ENCODE results near the gene ZNF331. TPM values are rescaled to one million over a fixed set of nuclear protein-coding genes. Genes with fewer than 3 reads are reported as not detected.

Gene ZNF331
- total RNA-seq, 1 experiment from 2014 or later: 57.2 TPM

- peaks cover 16 to 39% (median 23%) of the 10 kb centered on the region in 3 experiments for H3K36me3 Mint-ChIP-seq (ENCODE audit: insufficient read depth in 1 of 3, low read depth in 3 of 3)
- Histone ChIP-seq H2BK120ac (ENCODE audit: low read depth, low read length, poor library complexity, severe bottlenecking) (no peak overlapping the region), H2AFZ (ENCODE audit: low read length) (no peak overlapping the region), H2BK5ac (ENCODE audit: insufficient read length, low read length) (no peak overlapping the region), H3K18ac (ENCODE audit: insufficient read length, low read depth, low read length) (no peak overlapping the region), H3K23ac (ENCODE audit: insufficient read length, low read depth, low read length) (no peak overlapping the region), H3K9ac (ENCODE audit: extremely low read depth, insufficient read length, low read length) (no peak overlapping the region), H3K9me3 (ENCODE audit: control insufficient read depth, low read depth, low read length) (peaks cover 2% of the 10 kb centered on the region), H4K8ac (replicated peaks; ENCODE audit: insufficient read length, low read depth, low read length) (no peak overlapping the region), H2BK20ac (ENCODE audit: low read depth, low read length, poor library complexity, severe bottlenecking) (no peak overlapping the region), H3T11ph (ENCODE audit: low read length) (no peak overlapping the region), H3K27me3 (ENCODE audit: insufficient read depth, low read length) (no peaks in the 10 kb centered on the region), H3K23me2 (ENCODE audit: insufficient read length, low read depth, low read length, poor library complexity, severe bottlenecking) (no peaks in the 10 kb centered on the region), H3K4ac (ENCODE audit: low read depth, low read length) (no peak overlapping the region), H3K56ac (ENCODE audit: insufficient read length, low read depth, low read length) (no peak overlapping the region), H4K91ac (ENCODE audit: insufficient read length, low read depth, low read length) (no peak overlapping the region), H4K20me1 (ENCODE audit: control insufficient read depth, insufficient read depth, insufficient read length) (no peaks in the 10 kb centered on the region), H3K79me2 (ENCODE audit: insufficient read depth, low read length) (no peaks in the 10 kb centered on the region), H3K14ac (ENCODE audit: insufficient read depth, low read length) (no peak overlapping the region), H2BK15ac (ENCODE audit: low read depth, low read length) (no peak overlapping the region), H2BK12ac (ENCODE audit: insufficient read length, low read depth, low read length) (no peak overlapping the region), H3K27ac (ENCODE audit: insufficient read length, low read depth, low read length) (no peak overlapping the region), H2AK5ac (ENCODE audit: insufficient read length, low read length) (no peak overlapping the region), H4K5ac (ENCODE audit: insufficient read length, low read depth, low read length) (no peak overlapping the region), H3K4me1 (ENCODE audit: insufficient read depth, low read length) (no peaks in the 10 kb centered on the region), H3K79me1 (ENCODE audit: insufficient read depth, low read depth, low read length, poor library complexity, severe bottlenecking) (no peaks in the 10 kb centered on the region), H3K4me2 (ENCODE audit: insufficient read depth, insufficient read length, low read length) (no peak overlapping the region)
- H3K27me3 Mint-ChIP-seq (ENCODE audit: low read depth): peaks cover 1% of the 10 kb centered on the region; the same call in 1 of the 2 replicates
- peaks cover 16 to 18% of the 10 kb centered on the region in 2 experiments for H3K4me1 Mint-ChIP-seq
- TF ChIP-seq CTCF (conservative IDR thresholded peaks at IDR 0.05): no peak
- peaks cover 12 to 21% of the 10 kb centered on the region in 2 experiments for H3K9me3 Mint-ChIP-seq
- H3K27ac Mint-ChIP-seq: 0 out of 7 replicates have a peak overlapping the region, but pooled peaks of 1 of the 3 experiments have one; percentile 31
- H3K4me3 Mint-ChIP-seq: no peak overlapping the region
- WGBS (ENCODE audit: extremely low coverage, insufficient read length, low lambda C conversion rate): no CpG with 5 or more reads among the region's 3 CpGs
- no peak for DNase-seq
Observed at GRCh38 chr19:53583181-53583580, 45.2 kb downstream of the ZNF331 start.

Measured in H9 (cell line).